Urinary bladder (tissue), 4 donors: ENCODE results near the gene GAA. TPM values are rescaled to one million over a fixed set of nuclear protein-coding genes. Genes with fewer than 3 reads are reported as not detected.

Source experiments
- DNase-seq: peaks from one replicate; pipeline ENCODE4 v3.0.0-alpha.2; 2015; ENCODE audit errors: extremely low spot score
- H3K27ac ChIP-seq: one replicate; pipeline ENCODE4 v1.5.1; 2013; ENCODE audit warnings: low read depth, mild to moderate bottlenecking, moderate library complexity
- H3K36me3 ChIP-seq: one replicate; pipeline ENCODE4 v1.6.1; 2013; ENCODE audit warnings: mild to moderate bottlenecking, moderate library complexity; ENCODE audit not compliant: insufficient read depth
- H3K4me1 ChIP-seq: one replicate; pipeline ENCODE4 v1.6.1; 2013; ENCODE audit warnings: mild to moderate bottlenecking, moderate library complexity; ENCODE audit not compliant: insufficient read depth
- H3K4me3 ChIP-seq: one replicate; pipeline ENCODE4 v1.5.1; 2013; ENCODE audit warnings: low read depth, low read length
- WGBS: extraction: QIAGEN DNeasy Blood & Tissue Kit; methylation state at CpG from one replicate; pipeline ENCODE4 v1.1.7; 2013; 5-methylcytosine and 5-hydroxymethylcytosine counted together
- polyA plus RNA-seq: library from polyadenylated mRNA; stranded (reverse); fragments of 200-250 nt; gene quantifications from one replicate; pipeline ENCODE4 v1.2.3, GENCODE V29; 2013
- total RNA-seq: library from RNA; depleted of rRNA; stranded (reverse); fragments of >200 nt; gene quantifications from one replicate; pipeline ENCODE4 v1.2.3, GENCODE V29; 2014
- donor health status: healthy with polysubstance abuse.
- donor health status: healthy.

Gene GAA
- total and polyA plus RNA-seq, 2 donors: 21.4 to 54.4 TPM

GRCh38 chr17:80112471-80113032 lies 11.2 kb downstream of the GAA start:
- no peaks in the 10 kb centered on the region for H3K4me1 ChIP-seq
- no peak for DNase-seq
- WGBS: 93% methylated on average over 24 of the region's 24 CpGs
- H3K4me3 ChIP-seq: no peak overlapping the region
- no peaks in the 10 kb centered on the region for H3K36me3 ChIP-seq
- H3K27ac ChIP-seq: no peak overlapping the region

- 90% methylated on average over 20 of the region's 20 CpGs for WGBS
- Histone ChIP-seq H3K36me3 (no peaks in the 10 kb centered on the region), H3K4me3 (no peak overlapping the region), H3K4me1 (no peaks in the 10 kb centered on the region), H3K27ac (no peak overlapping the region)
- no peak for DNase-seq
Measured at GRCh38 chr17:80113033-80113484, 11.7 kb downstream of the GAA start.

GRCh38 chr17:80114758-80115157 lies 13.4 kb downstream of the GAA start:
- DNase-seq: no peak
- no peaks in the 10 kb centered on the region for H3K4me1 ChIP-seq
- H3K4me3 ChIP-seq: no peak overlapping the region
- no peak overlapping the region for H3K27ac ChIP-seq
- H3K36me3 ChIP-seq: no peaks in the 10 kb centered on the region
- WGBS: 86% methylated on average over 7 of the region's 7 CpGs

- Histone ChIP-seq H3K4me1 (no peaks in the 10 kb centered on the region), H3K4me3 (no peak overlapping the region), H3K36me3 (no peaks in the 10 kb centered on the region), H3K27ac (no peak overlapping the region)
- 94% methylated on average over 8 of the region's 8 CpGs for WGBS
- no peak for DNase-seq
Measured at GRCh38 chr17:80115159-80115558, 13.8 kb downstream of the GAA start.

- 75% methylated on average over 16 of the region's 16 CpGs for WGBS
- no peak for DNase-seq
- Histone ChIP-seq H3K27ac (no peak overlapping the region), H3K4me3 (no peak overlapping the region), H3K4me1 (no peaks in the 10 kb centered on the region), H3K36me3 (no peaks in the 10 kb centered on the region)
Measured at GRCh38 chr17:80116276-80116920, 15.0 kb downstream of the GAA start.

GRCh38 chr17:80116921-80117380 lies 15.6 kb downstream of the GAA start:
- Histone ChIP-seq H3K36me3 (no peaks in the 10 kb centered on the region), H3K4me3 (no peak overlapping the region), H3K4me1 (no peaks in the 10 kb centered on the region), H3K27ac (no peak overlapping the region)
- no peak for DNase-seq
- WGBS: 94% methylated on average over 13 of the region's 13 CpGs

- Histone ChIP-seq H3K27ac (no peak overlapping the region), H3K36me3 (no peaks in the 10 kb centered on the region), H3K4me3 (no peak overlapping the region), H3K4me1 (no peaks in the 10 kb centered on the region)
- DNase-seq: no peak
- 91% methylated on average over 31 of the region's 31 CpGs for WGBS
Measured at GRCh38 chr17:80117491-80118401, 16.4 kb downstream of the GAA start.

GRCh38 chr17:80118601-80119270 lies 17.4 kb downstream of the GAA start:
- no peak overlapping the region for H3K4me3 ChIP-seq
- H3K36me3 ChIP-seq: no peaks in the 10 kb centered on the region
- no peak overlapping the region for H3K27ac ChIP-seq
- WGBS: 90% methylated on average over 35 of the region's 35 CpGs
- no peak for DNase-seq
- no peaks in the 10 kb centered on the region for H3K4me1 ChIP-seq

GRCh38 chr17:80119271-80119791 lies 17.9 kb downstream of the GAA start:
- 94% methylated on average over 24 of the region's 24 CpGs for WGBS
- DNase-seq: no peak

GRCh38 chr17:80119839-80120238 lies 18.5 kb downstream of the GAA start:
- no peak overlapping the region for H3K4me3 ChIP-seq
- H3K4me1 ChIP-seq: no peaks in the 10 kb centered on the region
- 90% methylated on average over 9 of the region's 9 CpGs for WGBS
- H3K36me3 ChIP-seq: no peaks in the 10 kb centered on the region
- DNase-seq: no peak
- no peak overlapping the region for H3K27ac ChIP-seq

More at GRCh38 chr17:80119271-80119791, 17.9 kb downstream of the GAA start:
- Histone ChIP-seq H3K4me1 (no peaks in the 10 kb centered on the region), H3K36me3 (no peaks in the 10 kb centered on the region), H3K4me3 (no peak overlapping the region), H3K27ac (no peak overlapping the region)

GRCh38 chr17:80122026-80122575 lies 20.7 kb downstream of the GAA start:
- Histone ChIP-seq H3K27ac (no peak overlapping the region), H3K4me1 (no peaks in the 10 kb centered on the region), H3K4me3 (no peak overlapping the region), H3K36me3 (no peaks in the 10 kb centered on the region)
- 91% methylated on average over 17 of the region's 17 CpGs for WGBS
- DNase-seq: no peak

GRCh38 chr17:80122926-80123505 lies 21.6 kb downstream of the GAA start:
- WGBS: 81% methylated on average over 6 of the region's 6 CpGs
- H3K36me3 ChIP-seq: no peaks in the 10 kb centered on the region
- no peak overlapping the region for H3K4me3 ChIP-seq
- no peaks in the 10 kb centered on the region for H3K4me1 ChIP-seq
- no peak for DNase-seq
- H3K27ac ChIP-seq: no peak overlapping the region

- Histone ChIP-seq H3K36me3 (no peaks in the 10 kb centered on the region), H3K4me1 (no peaks in the 10 kb centered on the region), H3K27ac (no peak overlapping the region), H3K4me3 (no peak overlapping the region)
- 71% methylated on average over 15 of the region's 15 CpGs for WGBS
- no peak for DNase-seq
Measured at GRCh38 chr17:80123791-80124190, 22.4 kb downstream of the GAA start.
